Stimulated activated naive B cell treated with anti-CD40 and anti-IgM and Interleukin-4, amounts not matched to agents 10 μg/mL and 1 μg/mL and 100 μg/mL, for 72 hours (primary cell): ENCODE results near the gene SETD3.

Experiments
- ATAC-seq, 2 donors: fragments of 150-1000 bp; cut with Tn5 transposase; replicated peaks; 2 replicates each; pipeline ENCODE4 v1.10.0; 2021; ENCODE audit warnings: moderate library complexity in 1 of 2
- DNase-seq: peaks from one replicate; pipeline ENCODE4 v3.0.0; 2021
- H3K27ac Mint-ChIP-seq: one replicate; pipeline ENCODE4 v1.8.0; 2022; ENCODE audit warnings: mild to moderate bottlenecking, mixed read lengths
- H3K27me3 Mint-ChIP-seq, 2 donors: one replicate each; pipeline ENCODE4 v1.8.0; 2022; ENCODE audit warnings: mixed read lengths in 2 of 2
- H3K36me3 Mint-ChIP-seq, 2 donors: one replicate each; pipeline ENCODE4 v1.8.0; 2022; ENCODE audit warnings: mixed read lengths in 2 of 2, mild to moderate bottlenecking in 1 of 2
- H3K4me1 Mint-ChIP-seq, 2 donors: one replicate each; pipeline ENCODE4 v1.8.0; 2022; ENCODE audit warnings: mixed read lengths in 2 of 2, mild to moderate bottlenecking in 1 of 2
- H3K4me3 Mint-ChIP-seq, 2 donors: one replicate each; pipeline ENCODE4 v1.8.0; 2022; ENCODE audit warnings: mild to moderate bottlenecking in 2 of 2, mixed read lengths in 2 of 2, moderate library complexity in 1 of 2
- H3K9me3 Mint-ChIP-seq, 2 donors: one replicate each; pipeline ENCODE4 v1.8.0; 2022; ENCODE audit warnings: mixed read lengths in 2 of 2, mild to moderate bottlenecking in 1 of 2

The SETD3 gene

DNA sequence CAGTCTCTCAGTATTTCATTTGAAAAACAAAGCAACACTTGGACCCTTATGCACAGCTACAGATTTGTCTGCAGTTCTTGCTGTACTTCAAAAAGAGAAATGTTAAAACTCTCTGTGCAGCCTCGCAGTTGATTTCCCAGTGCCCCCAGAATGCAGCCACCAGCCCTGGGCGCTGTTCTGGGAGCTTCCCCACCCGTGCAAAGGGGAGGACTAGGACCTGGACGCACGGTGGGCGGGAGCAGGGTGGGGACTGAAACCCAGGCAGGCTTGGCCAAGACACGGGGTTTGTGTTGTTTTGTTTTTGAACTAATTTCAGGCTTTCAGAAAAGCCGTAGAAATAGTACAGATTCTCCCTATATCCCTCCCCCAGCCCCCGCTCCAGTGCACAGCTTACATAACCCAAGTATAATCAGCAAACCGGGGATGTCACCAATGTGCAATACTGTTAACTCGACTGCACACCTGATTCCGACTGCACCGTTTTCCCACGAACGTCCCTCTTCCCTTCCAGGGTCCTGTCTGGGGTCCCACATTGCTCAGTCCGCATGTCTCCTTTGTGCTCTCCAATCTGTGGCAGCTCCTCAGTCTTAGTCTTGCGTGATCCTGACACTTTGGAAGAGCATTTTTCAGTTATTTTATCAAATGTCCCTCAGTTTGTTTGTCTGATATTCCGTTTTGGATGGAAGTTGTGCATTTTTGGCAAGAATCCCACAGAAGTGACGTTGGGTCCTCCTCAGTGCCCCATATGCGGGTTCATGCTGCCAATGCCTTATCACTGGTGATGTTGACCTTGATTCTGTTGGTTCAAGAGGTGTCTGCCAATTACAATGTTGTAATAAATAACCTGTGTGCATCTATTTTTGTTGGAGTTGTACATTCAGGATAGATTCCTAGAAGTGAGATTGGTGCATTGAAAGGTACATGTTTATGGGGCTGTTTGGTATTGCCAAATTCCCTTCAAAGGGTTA lies 95.9 kb downstream of the SETD3 start:
- peaks cover 36 to 40% of the 10 kb centered on the region in 2 donors for H3K27me3 Mint-ChIP-seq

DNA sequence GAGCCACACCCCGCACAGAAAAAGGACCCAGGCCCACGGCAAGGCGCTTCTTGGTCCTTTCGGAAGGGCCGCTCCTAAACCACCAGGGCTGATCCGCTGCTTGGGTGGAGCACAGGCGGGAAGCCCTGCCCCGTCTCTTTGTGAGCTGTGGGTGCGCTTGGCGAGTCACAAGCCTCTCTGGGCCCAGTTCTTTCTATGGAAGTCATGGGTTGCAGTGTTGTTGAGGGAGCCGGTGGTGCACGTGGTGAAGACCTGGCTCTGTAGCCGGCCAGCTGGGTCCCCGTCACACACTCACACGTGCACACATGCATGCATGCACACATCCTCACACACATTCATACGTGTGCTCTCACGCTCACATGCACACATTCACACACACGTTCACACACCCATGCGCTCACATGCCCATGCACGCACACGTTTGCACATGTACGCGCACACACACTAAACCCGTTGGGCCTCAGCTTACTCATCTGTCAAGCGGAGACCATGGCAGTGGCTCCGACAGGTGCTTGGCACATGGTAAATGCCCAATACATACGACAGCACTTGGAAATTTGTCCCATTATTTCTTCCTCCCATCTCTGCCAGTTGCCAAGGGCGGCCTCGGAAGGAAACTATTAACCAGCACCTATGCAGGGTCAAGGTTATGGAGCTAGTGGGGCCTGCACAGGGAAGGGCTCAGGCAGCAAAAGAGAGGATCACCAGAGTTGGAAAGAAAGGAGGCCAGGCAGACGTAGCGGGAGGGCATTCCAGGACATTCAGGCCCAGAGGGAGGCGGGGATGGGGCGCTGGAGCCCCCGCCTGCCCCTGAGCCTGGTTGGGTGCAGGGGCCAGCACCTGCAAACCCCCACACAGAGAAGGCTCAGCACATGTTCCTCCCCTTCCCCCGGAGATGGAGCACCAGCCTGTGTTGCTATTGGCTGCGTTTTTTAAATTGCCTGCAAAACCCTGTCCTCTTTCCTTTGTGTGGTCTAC lies 96.9 kb downstream of the SETD3 start:
- no peaks in the 10 kb centered on the region for H3K36me3 Mint-ChIP-seq
- no peaks in the 10 kb centered on the region for H3K9me3 Mint-ChIP-seq
- no peak overlapping the region for H3K4me3 Mint-ChIP-seq
- H3K27ac Mint-ChIP-seq, result no peak overlapping the region
- H3K4me1 Mint-ChIP-seq, result peaks cover 17% of the 10 kb centered on the region in 2 donors
- DNase-seq, result no peak
- peaks cover 36 to 40% of the 10 kb centered on the region in 2 donors for H3K27me3 Mint-ChIP-seq
- ATAC-seq, result no peak

More for the DNA sequence above, 95.9 kb downstream of the SETD3 start:
- H3K36me3 Mint-ChIP-seq, result no peaks in the 10 kb centered on the region
- peak overlapping the region in 1 of 2 donors; percentile 15 for H3K4me3 Mint-ChIP-seq
- no peak for ATAC-seq
- no peak for DNase-seq
- H3K4me1 Mint-ChIP-seq, result peaks cover 18 to 25% of the 10 kb centered on the region in 2 donors
- no peak overlapping the region for H3K27ac Mint-ChIP-seq
- no peaks in the 10 kb centered on the region for H3K9me3 Mint-ChIP-seq

DNA sequence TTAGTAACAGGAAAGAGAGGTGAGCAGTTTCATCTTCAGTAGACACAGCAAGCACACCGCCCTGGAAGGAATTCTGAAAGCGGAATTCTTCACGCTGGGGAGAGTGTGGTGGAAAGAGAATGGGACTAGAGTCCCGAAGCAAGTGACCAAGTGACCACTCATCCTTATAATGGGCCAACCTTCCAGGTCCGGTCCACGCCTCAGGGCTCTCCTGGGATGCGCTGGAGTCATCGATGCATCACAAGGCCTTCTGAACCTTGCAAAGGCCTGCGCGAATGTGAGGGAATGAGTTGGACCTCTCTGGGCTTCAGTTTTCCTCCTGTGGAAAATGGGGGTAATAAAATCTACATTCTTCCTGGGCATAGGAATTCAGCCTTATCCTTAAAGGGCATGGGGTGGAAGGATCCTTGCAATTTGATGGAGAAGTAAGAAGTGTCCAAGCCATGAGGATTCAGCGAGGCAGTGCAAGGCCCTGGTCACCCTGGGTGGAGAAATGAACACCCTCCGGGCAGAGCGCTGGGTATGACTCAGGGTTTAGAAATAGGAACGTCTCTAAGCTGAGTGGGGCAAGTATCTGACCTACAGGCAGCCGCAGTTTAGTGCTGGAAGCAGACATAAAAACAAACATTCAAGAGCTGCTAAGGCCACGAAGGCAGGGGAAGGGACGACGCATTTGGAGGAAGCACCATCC lies 97.7 kb downstream of the SETD3 start:
- H3K4me1 Mint-ChIP-seq, result peaks cover 17% of the 10 kb centered on the region in 2 donors
- DNase-seq (no peak), ATAC-seq (no peak)
- no peaks in the 10 kb centered on the region for H3K9me3 Mint-ChIP-seq
- no peaks in the 10 kb centered on the region for H3K36me3 Mint-ChIP-seq
- no peak overlapping the region for H3K27ac Mint-ChIP-seq
- no peak overlapping the region for H3K4me3 Mint-ChIP-seq
- peaks cover 36 to 40% of the 10 kb centered on the region in 2 donors for H3K27me3 Mint-ChIP-seq

GRCh38 chr14:99382071-99382470 lies 98.6 kb downstream of the SETD3 start:
- ATAC-seq, result no peak
- H3K27ac Mint-ChIP-seq, result no peak overlapping the region
- peaks cover 36 to 42% of the 10 kb centered on the region in 2 donors for H3K27me3 Mint-ChIP-seq
- H3K4me3 Mint-ChIP-seq, result no peak overlapping the region
- no peak for DNase-seq
- H3K9me3 Mint-ChIP-seq, result no peaks in the 10 kb centered on the region
- peaks cover 17% of the 10 kb centered on the region in 2 donors for H3K4me1 Mint-ChIP-seq
- no peaks in the 10 kb centered on the region for H3K36me3 Mint-ChIP-seq

GRCh38 chr14:99381688-99382060 lies 99.0 kb downstream of the SETD3 start:
- no peak for ATAC-seq
- peaks cover 17% of the 10 kb centered on the region in 2 donors for H3K4me1 Mint-ChIP-seq
- H3K27ac Mint-ChIP-seq, result no peak overlapping the region
- DNase-seq, result no peak
- H3K4me3 Mint-ChIP-seq, result no peak overlapping the region
- H3K36me3 Mint-ChIP-seq, result no peaks in the 10 kb centered on the region
- no peaks in the 10 kb centered on the region for H3K9me3 Mint-ChIP-seq
- peaks cover 32 to 43% of the 10 kb centered on the region in 2 donors for H3K27me3 Mint-ChIP-seq

DNA sequence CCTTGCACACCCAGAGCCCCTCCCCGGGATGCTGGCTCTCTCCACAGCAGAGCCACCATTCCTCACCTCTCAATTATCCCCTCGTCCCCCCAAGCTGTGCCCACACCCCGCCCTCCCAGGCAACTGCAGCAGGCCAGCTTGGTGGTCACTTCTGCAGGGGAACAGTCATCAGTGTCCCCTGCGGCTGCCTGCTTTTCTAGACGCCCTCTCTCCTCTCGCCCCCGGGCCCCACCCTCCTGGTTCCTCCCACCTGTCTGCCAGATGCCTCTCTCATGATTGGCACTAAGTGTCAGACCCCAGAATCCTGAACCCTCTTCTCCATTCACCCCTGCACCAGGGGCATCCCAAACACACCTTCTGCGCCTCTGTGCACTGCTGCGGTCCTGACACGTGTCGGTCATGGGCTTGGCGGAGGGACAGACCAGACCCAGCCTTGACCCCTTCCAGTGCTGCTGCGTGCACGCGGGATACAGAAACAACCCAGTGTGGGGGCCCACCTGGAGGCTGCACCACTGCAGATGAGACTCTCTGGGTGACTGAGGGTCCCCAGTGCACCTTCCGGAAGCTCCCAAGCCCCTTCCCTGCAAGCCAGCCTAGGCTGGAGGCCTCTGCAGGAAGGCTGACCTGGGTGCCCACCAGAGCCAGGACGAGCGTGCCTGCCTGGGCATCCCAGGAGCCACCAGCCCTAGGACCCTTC lies 99.5 kb downstream of the SETD3 start:
- Mint-ChIP-seq H3K4me1 (peaks cover 17% of the 10 kb centered on the region in 2 donors), H3K27ac (no peak overlapping the region), H3K9me3 (no peaks in the 10 kb centered on the region), H3K27me3 (peaks cover 29 to 43% of the 10 kb centered on the region in 2 donors), H3K36me3 (no peaks in the 10 kb centered on the region), H3K4me3 (no peak overlapping the region)
- peak in 1 of 2 donors; percentile 6 for ATAC-seq
- no peak for DNase-seq

DNA sequence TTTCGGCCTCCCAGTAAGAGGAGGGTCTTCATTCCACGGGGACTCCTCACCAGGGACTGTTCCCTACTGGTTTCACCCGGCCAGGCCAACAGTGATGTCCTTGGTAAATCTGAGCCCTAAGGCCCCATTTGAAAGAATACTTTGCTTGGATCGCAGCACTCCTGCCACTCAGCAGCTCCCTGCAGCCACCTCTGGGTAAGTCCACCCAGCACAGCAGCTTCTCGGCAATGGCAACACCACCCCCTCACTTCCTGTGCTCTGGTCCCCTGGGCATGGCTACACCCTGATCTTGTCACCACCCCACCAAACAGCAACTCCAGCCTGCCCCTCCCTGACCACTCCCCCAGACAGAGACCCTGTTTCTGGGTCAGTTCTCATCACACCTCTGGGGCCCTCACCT lies 100.3 kb downstream of the SETD3 start:
- no peak for DNase-seq
- ATAC-seq, result peak; percentile 77 to 87
- Mint-ChIP-seq H3K4me3 (no peak overlapping the region), H3K27me3 (peaks cover 29 to 40% of the 10 kb centered on the region in 2 donors), H3K36me3 (no peaks in the 10 kb centered on the region), H3K27ac (no peak overlapping the region), H3K4me1 (peaks cover 17% of the 10 kb centered on the region in 2 donors), H3K9me3 (no peaks in the 10 kb centered on the region)

- Mint-ChIP-seq H3K27me3 (peaks cover 28 to 43% of the 10 kb centered on the region in 2 donors), H3K4me1 (peaks cover 17% of the 10 kb centered on the region in 2 donors), H3K27ac (no peak overlapping the region), H3K36me3 (no peaks in the 10 kb centered on the region), H3K4me3 (no peak overlapping the region), H3K9me3 (no peaks in the 10 kb centered on the region)
- ATAC-seq (no peak), DNase-seq (no peak)
Measured at GRCh38 chr14:99378782-99379214, 101.9 kb downstream of the SETD3 start.

- Mint-ChIP-seq H3K27me3 (peaks cover 31 to 47% of the 10 kb centered on the region in 2 donors), H3K9me3 (no peaks in the 10 kb centered on the region), H3K4me1 (peaks cover 17% of the 10 kb centered on the region in 2 donors), H3K4me3 (no peak overlapping the region), H3K27ac (no peak overlapping the region), H3K36me3 (no peaks in the 10 kb centered on the region)
- DNase-seq (no peak), ATAC-seq (no peak)
Measured at GRCh38 chr14:99377951-99378350, 102.7 kb downstream of the SETD3 start.

- H3K9me3 Mint-ChIP-seq, result no peaks in the 10 kb centered on the region
- DNase-seq, result no peak
- H3K27me3 Mint-ChIP-seq, result peaks cover 21 to 34% of the 10 kb centered on the region in 2 donors
- H3K27ac Mint-ChIP-seq, result no peak overlapping the region
- ATAC-seq, result no peak
- H3K36me3 Mint-ChIP-seq, result no peaks in the 10 kb centered on the region
- peaks cover 0 to 2% of the 10 kb centered on the region in 2 donors for H3K4me1 Mint-ChIP-seq
- no peak overlapping the region for H3K4me3 Mint-ChIP-seq
Measured at GRCh38 chr14:99374964-99375363, 105.7 kb downstream of the SETD3 start.

GRCh38 chr14:99363616-99364290 lies 116.9 kb downstream of the SETD3 start:
- H3K27me3 Mint-ChIP-seq, result peaks cover 2 to 5% of the 10 kb centered on the region in 2 donors
- DNase-seq, result no peak

DNA sequence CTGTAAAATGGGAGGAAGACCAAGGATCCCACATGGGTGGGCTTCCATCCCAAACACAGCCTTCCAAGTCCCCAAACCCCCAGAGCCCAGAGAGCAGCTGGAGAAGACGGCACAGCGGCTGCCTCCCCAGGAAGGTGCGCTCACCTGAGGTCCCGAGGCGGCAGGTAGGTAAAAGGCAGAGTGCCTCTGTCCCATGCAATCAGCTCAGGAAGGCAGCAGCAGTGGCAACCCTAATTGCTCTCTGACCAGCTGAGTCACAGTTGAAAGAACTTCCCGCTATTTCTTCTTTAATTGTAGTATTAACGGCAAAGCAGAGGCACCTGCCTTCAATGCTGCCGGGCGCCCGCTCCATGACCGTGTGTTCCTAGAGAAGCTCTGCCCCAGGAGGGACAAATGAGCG lies 117.6 kb downstream of the SETD3 start:
- no peak for DNase-seq
- Mint-ChIP-seq H3K27ac (no peak overlapping the region), H3K4me1 (no peaks in the 10 kb centered on the region), H3K27me3 (peaks cover 0 to 5% of the 10 kb centered on the region in 2 donors), H3K36me3 (no peaks in the 10 kb centered on the region), H3K4me3 (no peak overlapping the region), H3K9me3 (no peaks in the 10 kb centered on the region)
- ATAC-seq, result no peak

More at GRCh38 chr14:99363616-99364290, 116.9 kb downstream of the SETD3 start:
- Mint-ChIP-seq H3K4me1 (no peaks in the 10 kb centered on the region), H3K4me3 (no peak overlapping the region), H3K9me3 (no peaks in the 10 kb centered on the region), H3K27ac (no peak overlapping the region), H3K36me3 (no peaks in the 10 kb centered on the region)
- no peak for ATAC-seq
